NB4 (cell line): ENCODE results near the gene CKAP4.

Experiments
- DNase-seq: peaks from one replicate; pipeline ENCODE4 v3.0.0; 2010; ENCODE audit warnings: low read depth
- H3K4me3 ChIP-seq: one replicate; pipeline ENCODE4 v1.5.1; 2011; ENCODE audit warnings: mild to moderate bottlenecking, low read depth, low read length, moderate library complexity
- CTCF ChIP-seq: IDR thresholded peaks from one replicate; pipeline ENCODE4 v1.5.1; 2012; ENCODE audit warnings: low read depth, low read length
- MYC ChIP-seq: IDR thresholded peaks from 2 replicates; pipeline ENCODE4 v1.6.1; 2011; ENCODE audit warnings: low read depth, low read length
- POLR2A ChIP-seq: IDR thresholded peaks from 2 replicates; pipeline ENCODE4 v1.6.1; 2011; ENCODE audit warnings: mild to moderate bottlenecking; ENCODE audit not compliant: insufficient read length; ENCODE audit errors: extremely low read depth
- TF ChIP-seq, protein P1 (sequence below): IDR thresholded peaks from 2 replicates; pipeline ENCODE4 v1.6.1; 2011; ENCODE audit warnings: low read depth, low read length

CKAP4 gene

DNA sequence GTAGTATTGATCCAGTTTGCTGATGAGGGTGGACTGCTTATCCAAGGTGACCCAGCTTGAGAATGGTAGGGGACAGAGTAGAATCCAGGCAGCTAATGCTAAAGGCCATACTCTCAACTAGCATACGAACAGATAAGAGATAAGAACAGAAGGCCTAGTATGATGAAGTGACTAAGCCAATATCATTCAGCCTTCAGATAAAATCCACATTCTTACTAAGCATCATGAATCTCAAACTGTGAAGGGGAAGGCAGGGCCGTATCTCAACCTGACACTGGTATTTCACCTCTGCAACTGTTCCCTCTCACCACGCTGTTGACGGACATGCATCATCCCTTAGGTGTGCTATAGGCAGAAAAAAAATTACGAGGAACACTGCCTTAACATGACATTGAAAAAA lies 8.1 kb upstream of the CKAP4 start:
- no peak for DNase-seq
- no peak overlapping the region for H3K4me3 ChIP-seq
- TF ChIP-seq CTCF (no peak), MYC (no peak), POLR2A (no peak)
- TF ChIP-seq, protein P1, sequence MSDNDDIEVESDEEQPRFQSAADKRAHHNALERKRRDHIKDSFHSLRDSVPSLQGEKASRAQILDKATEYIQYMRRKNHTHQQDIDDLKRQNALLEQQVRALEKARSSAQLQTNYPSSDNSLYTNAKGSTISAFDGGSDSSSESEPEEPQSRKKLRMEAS, result no peak

DNA sequence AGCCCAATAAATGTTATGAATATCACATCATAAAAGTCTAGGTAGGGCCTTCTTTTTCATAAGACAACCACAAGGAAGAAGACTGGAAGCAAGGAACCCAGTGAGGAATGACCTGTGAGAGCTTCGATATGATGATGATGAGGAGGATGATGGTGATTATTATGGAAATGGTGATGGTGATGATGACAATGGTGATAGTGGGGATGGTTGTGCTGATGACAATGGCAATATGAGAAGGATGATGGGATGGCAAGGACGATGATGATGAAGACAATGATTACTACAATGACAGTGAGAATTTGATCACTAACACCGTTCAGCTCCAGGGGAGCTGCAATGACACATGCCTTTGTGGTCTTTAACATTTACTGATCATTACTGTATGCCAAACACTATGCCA lies 7.7 kb upstream of the CKAP4 start:
- TF ChIP-seq POLR2A (no peak), CTCF (no peak), MYC (no peak)
- TF ChIP-seq, protein P1, result no peak
- H3K4me3 ChIP-seq, result no peak overlapping the region
- DNase-seq, result no peak

DNA sequence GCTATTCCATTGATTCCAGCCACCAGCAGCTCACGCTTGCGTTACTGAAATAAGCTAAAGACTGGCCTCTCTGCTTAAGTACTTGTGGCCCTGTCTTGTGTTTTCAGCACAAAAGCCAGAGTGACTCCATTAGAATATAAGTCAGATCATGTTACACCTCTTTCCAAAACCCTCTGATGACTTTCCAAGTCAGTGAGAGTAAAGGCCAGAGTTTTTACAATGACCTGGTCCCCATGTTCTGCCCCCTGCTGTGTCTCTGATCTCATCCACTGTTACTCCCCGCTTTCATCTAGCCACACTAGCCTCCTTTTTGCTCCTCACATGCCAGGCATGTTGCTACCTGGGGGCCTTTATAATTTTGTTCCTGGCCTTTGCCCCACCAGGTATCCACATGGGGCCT lies 6.9 kb upstream of the CKAP4 start:
- TF ChIP-seq POLR2A, result no peak
- no peak for TF ChIP-seq CTCF
- TF ChIP-seq, protein P1, result no peak
- no peak for TF ChIP-seq MYC
- no peak overlapping the region for H3K4me3 ChIP-seq
- DNase-seq, result no peak

GRCh38 chr12:106251631-106252455 lies 4.0 kb upstream of the CKAP4 start:
- TF ChIP-seq POLR2A (no peak), MYC (no peak), CTCF (no peak)
- TF ChIP-seq, protein P1, result no peak
- no peak for DNase-seq
- no peak overlapping the region for H3K4me3 ChIP-seq

- TF ChIP-seq, protein P1, result no peak
- TF ChIP-seq MYC, result no peak
- no peak for TF ChIP-seq POLR2A
- no peak for TF ChIP-seq CTCF
- DNase-seq, result no peak
- no peak overlapping the region for H3K4me3 ChIP-seq
Measured at GRCh38 chr12:106249411-106250135, 1.8 kb upstream of the CKAP4 start.
